Measurements from ENCODE around the gene BRPF1. TPM values are rescaled to one million over a fixed set of nuclear protein-coding genes. Genes with fewer than 3 reads are reported as not detected.

Gene BRPF1
- total RNA-seq, 1 donor, result 17.3 TPM

- TF ChIP-seq, protein P1, sequence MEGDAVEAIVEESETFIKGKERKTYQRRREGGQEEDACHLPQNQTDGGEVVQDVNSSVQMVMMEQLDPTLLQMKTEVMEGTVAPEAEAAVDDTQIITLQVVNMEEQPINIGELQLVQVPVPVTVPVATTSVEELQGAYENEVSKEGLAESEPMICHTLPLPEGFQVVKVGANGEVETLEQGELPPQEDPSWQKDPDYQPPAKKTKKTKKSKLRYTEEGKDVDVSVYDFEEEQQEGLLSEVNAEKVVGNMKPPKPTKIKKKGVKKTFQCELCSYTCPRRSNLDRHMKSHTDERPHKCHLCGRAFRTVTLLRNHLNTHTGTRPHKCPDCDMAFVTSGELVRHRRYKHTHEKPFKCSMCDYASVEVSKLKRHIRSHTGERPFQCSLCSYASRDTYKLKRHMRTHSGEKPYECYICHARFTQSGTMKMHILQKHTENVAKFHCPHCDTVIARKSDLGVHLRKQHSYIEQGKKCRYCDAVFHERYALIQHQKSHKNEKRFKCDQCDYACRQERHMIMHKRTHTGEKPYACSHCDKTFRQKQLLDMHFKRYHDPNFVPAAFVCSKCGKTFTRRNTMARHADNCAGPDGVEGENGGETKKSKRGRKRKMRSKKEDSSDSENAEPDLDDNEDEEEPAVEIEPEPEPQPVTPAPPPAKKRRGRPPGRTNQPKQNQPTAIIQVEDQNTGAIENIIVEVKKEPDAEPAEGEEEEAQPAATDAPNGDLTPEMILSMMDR (IDR thresholded peaks at IDR 0.05; ENCODE audit: insufficient read depth, low read depth, low read length), result no peak
- DNase-seq (ENCODE audit: low read depth), result no peak
- H3K4me3 ChIP-seq (ENCODE audit: low read depth, low read length), result no peak overlapping the region
Measured at GRCh38 chr3:9721015-9721699, 10.4 kb upstream of the BRPF1 start.

DNA sequence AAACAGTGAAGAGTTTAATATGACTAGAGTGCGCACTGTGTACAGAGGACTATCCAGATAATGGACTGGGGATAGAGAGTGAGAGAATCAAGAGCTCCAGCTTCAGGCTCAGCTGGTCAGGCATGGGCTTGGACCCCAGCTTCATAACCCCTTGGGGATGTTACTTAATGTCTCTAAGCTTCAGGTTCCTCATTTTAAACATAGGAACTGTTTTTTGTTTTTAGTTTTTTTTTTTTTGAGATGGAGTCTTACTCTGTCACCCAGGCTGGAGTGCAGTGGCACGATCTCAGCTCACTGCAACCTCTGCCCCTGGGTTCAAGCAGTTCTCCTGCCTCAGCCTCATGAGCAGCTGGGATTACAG, 9.9 kb upstream of the BRPF1 start:
- H3K4me3 ChIP-seq (ENCODE audit: low read depth, low read length), result no peak overlapping the region
- TF ChIP-seq, protein P1 (IDR thresholded peaks at IDR 0.05; ENCODE audit: insufficient read depth, low read depth, low read length), result no peak
- no peak for DNase-seq (ENCODE audit: low read depth)

- TF ChIP-seq, protein P1 (IDR thresholded peaks at IDR 0.05; ENCODE audit: insufficient read depth, low read depth, low read length), result no peak
- H3K4me3 ChIP-seq (ENCODE audit: low read depth, low read length), result no peak overlapping the region
- no peak for DNase-seq (ENCODE audit: low read depth)
Measured at GRCh38 chr3:9725775-9726515, 5.6 kb upstream of the BRPF1 start.

DNA sequence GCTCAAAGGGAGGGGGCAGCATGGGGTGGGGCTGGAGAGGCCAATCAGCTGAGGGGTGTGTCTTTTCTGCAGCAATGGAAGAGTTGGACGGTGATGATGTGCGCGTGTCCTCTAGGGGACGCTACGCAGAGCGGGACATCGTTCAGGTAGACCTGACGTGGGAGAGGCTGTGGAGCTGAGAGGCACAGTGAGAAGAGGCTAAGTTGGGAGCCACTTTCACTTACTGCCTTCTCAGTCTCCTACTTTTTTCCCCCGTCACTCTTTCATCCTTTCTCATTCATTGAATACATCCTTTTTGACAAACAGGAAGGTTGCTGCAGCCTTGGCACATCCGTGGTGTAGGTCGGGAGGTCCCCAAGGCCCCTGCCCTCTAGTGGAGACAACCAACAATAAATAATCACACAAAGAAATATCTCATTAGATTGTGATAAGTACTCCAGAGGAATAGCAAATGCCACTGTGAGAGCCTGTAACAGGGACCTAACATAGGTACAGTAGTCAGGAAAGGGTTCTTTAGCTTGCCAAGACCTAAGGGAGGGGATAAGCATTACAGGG, 4.4 kb upstream of the BRPF1 start:
- TF ChIP-seq, protein P1 (IDR thresholded peaks at IDR 0.05; ENCODE audit: insufficient read depth, low read depth, low read length), result peak; percentile 19
- DNase-seq (ENCODE audit: low read depth), result no peak
- H3K4me3 ChIP-seq (ENCODE audit: low read depth, low read length), result no peak overlapping the region

DNA sequence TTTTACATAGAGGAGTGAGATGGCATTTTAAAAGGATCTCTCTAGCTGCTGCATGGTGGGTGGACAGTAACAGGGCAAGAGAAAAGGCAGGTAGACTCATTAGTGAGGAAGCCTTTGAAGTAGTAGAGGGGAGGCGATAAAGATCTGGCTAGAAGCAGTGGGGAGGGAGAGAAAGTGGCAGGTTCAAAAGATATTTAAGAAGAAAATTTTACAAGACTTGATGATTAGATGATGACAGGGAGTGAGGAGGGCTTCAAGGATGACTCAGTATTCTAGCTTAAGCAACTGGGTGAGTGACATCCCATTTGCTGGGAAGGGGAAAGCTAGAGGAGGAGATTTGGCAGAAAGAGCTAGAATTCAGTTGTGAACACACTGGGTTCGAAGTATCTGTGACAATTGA, 3.8 kb upstream of the BRPF1 start:
- no peak for DNase-seq (ENCODE audit: low read depth)
- TF ChIP-seq, protein P1 (IDR thresholded peaks at IDR 0.05; ENCODE audit: insufficient read depth, low read depth, low read length), result no peak
- no peak overlapping the region for H3K4me3 ChIP-seq (ENCODE audit: low read depth, low read length)

- no peak for DNase-seq (ENCODE audit: low read depth)
- no peak overlapping the region for H3K4me3 ChIP-seq (ENCODE audit: low read depth, low read length)
- TF ChIP-seq, protein P1 (IDR thresholded peaks at IDR 0.05; ENCODE audit: insufficient read depth, low read depth, low read length), result no peak
Measured at GRCh38 chr3:9729419-9729818, 2.1 kb upstream of the BRPF1 start.
